Brain microvascular endothelial cell (primary cell): Measurements from ENCODE around the gene FAM50B.

ENCODE experiments used
- DNase-seq: peaks from one replicate; pipeline ENCODE4 v3.0.0-alpha.2; 2020
- H3K27ac ChIP-seq: fragments of 250-450 bp; sonication (Bioruptor Pico); 2 replicates; pipeline ENCODE4 v1.5.1; 2020; ENCODE audit warnings: mild to moderate bottlenecking, moderate library complexity
- H3K27me3 ChIP-seq: fragments of 250-450 bp; sonication (Bioruptor Pico); replicated peaks from 2 replicates; pipeline ENCODE4 v1.5.1; 2020; ENCODE audit warnings: mild to moderate bottlenecking
- H3K36me3 ChIP-seq: fragments of 250-450 bp; sonication (Bioruptor Pico); replicated peaks from 2 replicates; pipeline ENCODE4 v1.5.1; 2020; ENCODE audit warnings: mild to moderate bottlenecking
- H3K4me3 ChIP-seq: 2 replicates; pipeline ENCODE4 v1.5.1; 2011; ENCODE audit warnings: low read depth, mild to moderate bottlenecking, control low read depth, low read length, moderate library complexity
- CTCF ChIP-seq: IDR thresholded peaks from 2 replicates; pipeline ENCODE4 v1.5.1; 2011; ENCODE audit warnings: low read depth, mild to moderate bottlenecking, moderate library complexity, low read length, control low read depth, inconsistent platforms; ENCODE audit errors: missing control alignments
- in situ Hi-C: cut with HindIII; loops from 2 replicates; pipeline ENCODE4 v1.10.0; 2017; ENCODE audit warnings: low sequenced_read_pairs, low pct_ligation_motif_present

Gene FAM50B

GRCh38 chr6:3814539-3814938, 34.6 kb upstream of the FAM50B start:
- no peaks in the 10 kb centered on the region for H3K27me3 ChIP-seq
- in situ Hi-C loops = no loop called here
- no peak overlapping the region for H3K27ac ChIP-seq
- H3K4me3 ChIP-seq = no peak overlapping the region
- TF ChIP-seq CTCF = no peak
- DNase-seq = no peak
- no peaks in the 10 kb centered on the region for H3K36me3 ChIP-seq

GRCh38 chr6:3816251-3816650, 32.9 kb upstream of the FAM50B start:
- Histone ChIP-seq H3K36me3 (no peaks in the 10 kb centered on the region), H3K27ac (no peak overlapping the region), H3K4me3 (no peak overlapping the region), H3K27me3 (no peaks in the 10 kb centered on the region)
- no peak for TF ChIP-seq CTCF
- DNase-seq = no peak
- in situ Hi-C loops = no loop called here

- no peak for TF ChIP-seq CTCF
- H3K36me3 ChIP-seq = no peaks in the 10 kb centered on the region
- in situ Hi-C loops = no loop called here
- no peak overlapping the region for H3K4me3 ChIP-seq
- H3K27me3 ChIP-seq = no peaks in the 10 kb centered on the region
- H3K27ac ChIP-seq = no peak overlapping the region
- no peak for DNase-seq
Measured at GRCh38 chr6:3819161-3820110, 29.7 kb upstream of the FAM50B start.

- Histone ChIP-seq H3K27ac (no peak overlapping the region), H3K4me3 (no peak overlapping the region), H3K36me3 (no peaks in the 10 kb centered on the region), H3K27me3 (no peaks in the 10 kb centered on the region)
- DNase-seq = no peak
- in situ Hi-C loops = no loop called here
- no peak for TF ChIP-seq CTCF
Measured at GRCh38 chr6:3820563-3820962, 28.6 kb upstream of the FAM50B start.

GRCh38 chr6:3822747-3823445, 26.3 kb upstream of the FAM50B start:
- Histone ChIP-seq H3K36me3 (no peaks in the 10 kb centered on the region), H3K27me3 (no peaks in the 10 kb centered on the region), H3K27ac (no peak overlapping the region), H3K4me3 (no peak overlapping the region)
- in situ Hi-C loops = no loop called here
- TF ChIP-seq CTCF = no peak
- no peak for DNase-seq
